Left ventricle myocardium inferior (tissue), 1 donor: ENCODE data around the gene STIM2. TPM values are rescaled to one million over a fixed set of nuclear protein-coding genes. Genes with fewer than 3 reads are reported as not detected.

Experiments
- DNase-seq: peaks from one replicate; pipeline ENCODE4 v3.0.0-alpha.2; 2020
- H3K27ac ChIP-seq: fragments of 200-600 bp; replicated peaks from 2 replicates; pipeline ENCODE4 v1.8.0; 2021
- H3K27me3 ChIP-seq: fragments of 200-600 bp; 2 replicates; pipeline ENCODE4 v1.8.0; 2021; ENCODE audit warnings: low read depth
- H3K36me3 ChIP-seq: fragments of 200-600 bp; 2 replicates; pipeline ENCODE4 v1.8.0; 2021
- H3K4me1 ChIP-seq: fragments of 200-600 bp; 2 replicates; pipeline ENCODE4 v1.8.0; 2021
- H3K4me3 ChIP-seq: fragments of 200-600 bp; 2 replicates; pipeline ENCODE4 v1.8.0; 2021; ENCODE audit warnings: mild to moderate bottlenecking, moderate library complexity
- H3K9me3 ChIP-seq: fragments of 200-600 bp; replicated peaks from 2 replicates; pipeline ENCODE4 v1.8.0; 2021
- intact Hi-C: fragments of 100-400 bp; cut with micrococcal nuclease; formaldehyde crosslinking; loops from one replicate; pipeline ENCODE4 v1.11.0; 2022
- total RNA-seq: library from RNA; stranded (reverse); fragmentation: NEBNext Ultra II Directional; extraction: Animal tissue kit (Norgen Biotek cat#: 25700); gene quantifications from one replicate; pipeline ENCODE4 v1.2.1, GENCODE V29; 2021
- TF ChIP-seq, protein P1 (sequence below): fragments of 200-600 bp; IDR thresholded peaks from 2 replicates; pipeline ENCODE4 v1.8.0; 2021; ENCODE audit warnings: antibody characterized with exemption, mild to moderate bottlenecking, borderline replicate concordance
- donor health status: DM: no; HTN: yes; CAD: no; lungs with severe emphysema.

Gene STIM2
- total RNA-seq, 1 donor from 2014 or later, result 12.2 TPM

DNA sequence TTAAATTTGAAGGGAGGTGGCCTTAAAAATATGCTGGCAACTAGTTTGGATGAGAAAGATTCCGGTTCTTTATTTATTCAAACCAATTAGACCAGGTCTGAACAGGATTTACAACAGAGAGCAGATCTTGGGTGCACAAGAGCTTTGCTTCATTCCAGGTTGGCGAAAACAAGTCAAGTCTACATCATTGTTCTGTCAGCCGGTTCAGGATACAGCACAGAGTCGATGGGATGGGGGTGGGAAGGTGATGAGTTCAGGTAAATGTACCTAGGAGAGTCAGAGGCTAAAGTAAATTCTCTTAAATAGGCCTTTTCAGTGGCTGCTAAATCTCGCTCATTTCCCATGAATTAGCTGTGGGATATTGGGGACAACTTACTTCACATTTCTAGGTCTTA lies 882 bp upstream of the STIM2 start:
- intact Hi-C loops, result loop anchor here (10.0 kb wide), 2 partner anchors 55 to 145 kb away; no protein-coding TSS in a partner anchor
- peak overlapping the region; percentile 97 for H3K27ac ChIP-seq
- H3K4me1 ChIP-seq, result peaks cover 71% of the 10 kb centered on the region

DNA sequence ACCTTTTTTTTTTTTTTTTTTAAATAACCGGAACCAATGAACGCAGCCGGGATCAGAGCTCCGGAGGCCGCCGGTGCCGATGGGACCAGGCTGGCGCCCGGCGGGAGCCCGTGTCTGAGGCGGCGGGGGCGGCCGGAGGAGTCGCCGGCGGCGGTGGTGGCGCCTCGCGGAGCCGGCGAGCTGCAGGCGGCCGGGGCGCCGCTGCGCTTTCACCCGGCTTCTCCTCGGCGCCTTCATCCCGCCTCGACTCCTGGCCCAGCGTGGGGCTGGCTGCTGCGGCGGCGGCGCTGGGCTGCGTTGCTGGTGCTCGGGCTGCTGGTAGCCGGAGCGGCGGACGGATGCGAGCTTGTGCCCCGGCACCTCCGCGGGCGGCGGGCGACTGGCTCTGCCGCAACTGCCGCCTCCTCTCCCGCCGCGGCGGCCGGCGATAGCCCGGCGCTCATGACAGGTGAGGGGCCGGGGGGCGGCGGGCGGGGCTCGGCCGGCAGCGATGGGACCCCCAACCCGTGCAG lies 337 bp downstream of the STIM2 start:
- peak; percentile 55 for DNase-seq
- H3K27ac ChIP-seq, result peak overlapping the region; percentile 97
- H3K9me3 ChIP-seq, result no peaks in the 10 kb centered on the region
- intact Hi-C loops, result loop anchor here (10.0 kb wide), 2 partner anchors 54 to 144 kb away; no protein-coding TSS in a partner anchor
- H3K36me3 ChIP-seq, result no peaks in the 10 kb centered on the region
- peak overlapping the region; percentile 90 for H3K4me3 ChIP-seq
- TF ChIP-seq, protein P1, sequence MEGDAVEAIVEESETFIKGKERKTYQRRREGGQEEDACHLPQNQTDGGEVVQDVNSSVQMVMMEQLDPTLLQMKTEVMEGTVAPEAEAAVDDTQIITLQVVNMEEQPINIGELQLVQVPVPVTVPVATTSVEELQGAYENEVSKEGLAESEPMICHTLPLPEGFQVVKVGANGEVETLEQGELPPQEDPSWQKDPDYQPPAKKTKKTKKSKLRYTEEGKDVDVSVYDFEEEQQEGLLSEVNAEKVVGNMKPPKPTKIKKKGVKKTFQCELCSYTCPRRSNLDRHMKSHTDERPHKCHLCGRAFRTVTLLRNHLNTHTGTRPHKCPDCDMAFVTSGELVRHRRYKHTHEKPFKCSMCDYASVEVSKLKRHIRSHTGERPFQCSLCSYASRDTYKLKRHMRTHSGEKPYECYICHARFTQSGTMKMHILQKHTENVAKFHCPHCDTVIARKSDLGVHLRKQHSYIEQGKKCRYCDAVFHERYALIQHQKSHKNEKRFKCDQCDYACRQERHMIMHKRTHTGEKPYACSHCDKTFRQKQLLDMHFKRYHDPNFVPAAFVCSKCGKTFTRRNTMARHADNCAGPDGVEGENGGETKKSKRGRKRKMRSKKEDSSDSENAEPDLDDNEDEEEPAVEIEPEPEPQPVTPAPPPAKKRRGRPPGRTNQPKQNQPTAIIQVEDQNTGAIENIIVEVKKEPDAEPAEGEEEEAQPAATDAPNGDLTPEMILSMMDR, result no peak
- H3K27me3 ChIP-seq, result no peaks in the 10 kb centered on the region
- peaks cover 83% of the 10 kb centered on the region for H3K4me1 ChIP-seq

More for the DNA sequence above, 882 bp upstream of the STIM2 start:
- Histone ChIP-seq H3K27me3 (no peaks in the 10 kb centered on the region), H3K4me3 (peak overlapping the region; percentile 90), H3K9me3 (no peaks in the 10 kb centered on the region), H3K36me3 (no peaks in the 10 kb centered on the region)
- no peak for DNase-seq
- TF ChIP-seq, protein P1, result no peak

DNA sequence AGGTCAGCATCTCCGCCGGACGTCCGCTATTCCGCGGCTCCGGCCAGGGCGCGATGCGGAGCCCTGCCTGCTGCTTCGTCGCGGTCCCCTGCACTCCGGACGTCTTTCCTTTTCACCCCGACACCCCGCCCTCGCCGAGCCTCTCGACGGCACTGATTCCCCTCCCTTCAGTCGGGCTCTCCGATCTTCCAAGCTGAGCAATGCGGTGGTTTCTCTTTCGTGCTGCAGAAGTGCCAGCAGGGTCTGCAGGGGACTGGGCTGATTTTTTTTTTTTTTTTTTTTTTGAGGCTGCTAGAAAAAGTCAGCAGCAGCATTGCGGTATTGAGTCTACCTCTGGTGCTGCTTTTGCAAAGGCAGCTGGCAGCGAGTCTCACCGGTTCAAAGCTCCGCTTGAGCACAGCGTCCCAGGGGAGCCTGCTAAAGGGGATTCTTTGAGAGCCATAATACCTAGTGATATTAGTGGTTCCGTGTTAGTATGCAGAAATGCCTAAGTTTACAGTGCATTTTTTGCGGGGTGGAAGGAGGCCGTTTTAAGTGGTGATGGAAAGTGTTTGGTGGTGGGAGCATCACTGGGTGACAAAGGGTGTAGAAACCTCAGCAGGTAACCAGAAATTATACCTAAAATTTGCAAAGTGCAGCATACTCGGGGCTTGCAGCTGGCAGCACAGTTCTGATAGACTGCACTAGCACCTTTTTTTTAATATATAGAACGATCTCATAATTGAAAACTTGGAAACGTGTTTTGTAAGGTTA lies 969 bp downstream of the STIM2 start:
- DNase-seq, result peak; percentile 76
- TF ChIP-seq, protein P1, result no peak

DNA sequence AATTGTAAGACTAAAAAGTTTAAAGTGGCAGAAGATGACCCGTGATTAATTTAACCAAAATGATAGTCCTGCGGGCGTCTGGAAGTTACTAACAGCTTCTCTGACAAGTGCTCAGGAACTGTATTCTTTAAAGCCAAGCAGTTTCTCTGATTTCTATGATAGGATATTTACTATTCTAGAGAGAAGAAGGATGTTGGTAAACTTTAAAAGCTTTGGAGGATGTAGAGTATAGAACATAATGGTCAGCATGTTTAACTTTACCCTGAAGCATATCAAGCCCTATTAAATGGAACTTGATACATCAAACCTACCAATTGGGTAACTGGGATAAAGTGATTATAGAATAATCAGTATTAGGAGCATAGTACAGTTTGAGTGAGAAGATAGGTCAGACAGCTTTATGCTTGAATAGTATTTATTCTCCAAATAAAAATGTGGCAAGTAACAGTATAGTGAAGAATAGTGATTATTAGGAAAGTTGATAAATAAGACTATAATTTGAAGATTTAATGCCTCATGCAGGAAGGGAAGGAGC lies 1.8 kb downstream of the STIM2 start:
- TF ChIP-seq, protein P1, result no peak
- H3K36me3 ChIP-seq, result no peaks in the 10 kb centered on the region
- no peaks in the 10 kb centered on the region for H3K27me3 ChIP-seq
- peak overlapping the region; percentile 97 for H3K27ac ChIP-seq
- H3K9me3 ChIP-seq, result no peaks in the 10 kb centered on the region
- H3K4me1 ChIP-seq, result peaks cover 84% of the 10 kb centered on the region
- peak overlapping the region; percentile 90 for H3K4me3 ChIP-seq
- intact Hi-C loops, result loop anchor here (10.0 kb wide), 2 partner anchors 52 to 142 kb away; no protein-coding TSS in a partner anchor
- DNase-seq, result no peak

More for the DNA sequence above, 969 bp downstream of the STIM2 start:
- Histone ChIP-seq H3K36me3 (no peaks in the 10 kb centered on the region), H3K4me3 (peak overlapping the region; percentile 90), H3K9me3 (no peaks in the 10 kb centered on the region), H3K27me3 (no peaks in the 10 kb centered on the region), H3K27ac (peak overlapping the region; percentile 97), H3K4me1 (peaks cover 87% of the 10 kb centered on the region)
- intact Hi-C loops, result loop anchor here (10.0 kb wide), 2 partner anchors 53 to 143 kb away; no protein-coding TSS in a partner anchor

DNA sequence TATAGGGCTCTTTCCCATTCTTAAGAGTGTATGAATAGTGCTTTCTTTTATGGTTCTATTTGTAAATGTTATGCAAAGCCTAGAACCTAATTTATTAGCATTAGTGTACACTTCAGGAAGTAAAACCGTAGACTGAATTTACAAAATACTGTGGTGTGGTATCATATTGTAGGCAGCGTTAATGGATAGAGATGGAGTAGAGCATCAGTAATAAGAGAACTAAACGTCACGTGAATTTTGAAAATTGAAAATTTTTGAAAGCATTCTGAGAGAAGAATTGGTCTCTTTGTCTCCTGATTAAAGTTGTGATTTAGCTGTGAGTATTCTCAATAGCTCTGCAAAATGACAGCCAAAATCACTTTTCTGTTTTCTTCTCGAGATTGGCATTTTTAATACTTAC lies 2.9 kb downstream of the STIM2 start:
- Histone ChIP-seq H3K9me3 (no peaks in the 10 kb centered on the region), H3K27me3 (no peaks in the 10 kb centered on the region), H3K36me3 (no peaks in the 10 kb centered on the region), H3K27ac (peak overlapping the region; percentile 97), H3K4me3 (peak overlapping the region; percentile 90), H3K4me1 (peaks cover 85% of the 10 kb centered on the region)
- intact Hi-C loops, result loop anchor here (10.0 kb wide), 2 partner anchors 51 to 141 kb away; no protein-coding TSS in a partner anchor
- DNase-seq, result no peak
- TF ChIP-seq, protein P1, result no peak
